ENCODE data around the gene TPCN1. TPM values are rescaled to one million over a fixed set of nuclear protein-coding genes. Genes with fewer than 3 reads are reported as not detected.

The TPCN1 gene
- total and polyA plus RNA-seq, 9 donors = 28.0 to 65.6 (median 47.6) TPM

- H3K4me3 ChIP-seq = no peak overlapping the region
- no peak for TF ChIP-seq POLR2A (IDR thresholded peaks at IDR 0.05)
- TF ChIP-seq CTCF (IDR thresholded peaks at IDR 0.05) = no peak
- TF ChIP-seq EP300 (IDR thresholded peaks at IDR 0.05) = no peak
- no peak for DNase-seq
- intact Hi-C loops (cut with DNase I) = no loop called here
- no peak overlapping the region for H3K27ac ChIP-seq
- no peaks in the 10 kb centered on the region for H3K9me3 ChIP-seq
- no peaks in the 10 kb centered on the region for H3K4me1 ChIP-seq (ENCODE audit: insufficient read depth)
- 86 to 93% (median 89%) methylated on average over 4 of the region's 4 CpGs for WGBS, 3 donors
- H3K27me3 ChIP-seq = no peaks in the 10 kb centered on the region
- H3K36me3 ChIP-seq = no peaks in the 10 kb centered on the region
These were observed 96.9 kb downstream of the TPCN1 start for GRCh38 chr12:113318046-113318656.

- Histone ChIP-seq H3K27me3 (no peaks in the 10 kb centered on the region), H3K4me3 (no peak overlapping the region), H3K9me3 (no peaks in the 10 kb centered on the region), H3K27ac (no peak overlapping the region), H3K36me3 (no peaks in the 10 kb centered on the region), H3K4me1 (ENCODE audit: insufficient read depth) (no peaks in the 10 kb centered on the region)
- no peak for DNase-seq
- WGBS, 3 donors = 88 to 93% (median 93%) methylated on average over 15 of the region's 15 CpGs
- TF ChIP-seq POLR2A (IDR thresholded peaks at IDR 0.05) (no peak), EP300 (IDR thresholded peaks at IDR 0.05) (no peak)
- intact Hi-C loops (cut with DNase I) = no loop called here
These were observed 97.8 kb downstream of the TPCN1 start for GRCh38 chr12:113318900-113319628.

- H3K27ac ChIP-seq = no peak overlapping the region
- H3K27me3 ChIP-seq = no peaks in the 10 kb centered on the region
- no peaks in the 10 kb centered on the region for H3K9me3 ChIP-seq
- intact Hi-C loops (cut with DNase I) = no loop called here
- H3K4me1 ChIP-seq (ENCODE audit: insufficient read depth) = no peaks in the 10 kb centered on the region
- H3K4me3 ChIP-seq = no peak overlapping the region
- DNase-seq = no peak
- H3K36me3 ChIP-seq = no peaks in the 10 kb centered on the region
- WGBS, 3 donors = 85 to 89% (median 86%) methylated on average over 12 of the region's 12 CpGs
- no peak for TF ChIP-seq POLR2A (IDR thresholded peaks at IDR 0.05)
- no peak for TF ChIP-seq EP300 (IDR thresholded peaks at IDR 0.05)
- TF ChIP-seq CTCF (IDR thresholded peaks at IDR 0.05) = no peak
These were observed 99.1 kb downstream of the TPCN1 start for GRCh38 chr12:113320401-113320800.

GRCh38 chr12:113322343-113322742, 101.1 kb downstream of the TPCN1 start:
- peaks cover 3% of the 10 kb centered on the region for H3K4me1 ChIP-seq (ENCODE audit: insufficient read depth)
- no peak for TF ChIP-seq EP300 (IDR thresholded peaks at IDR 0.05)
- TF ChIP-seq CTCF (IDR thresholded peaks at IDR 0.05) = no peak
- TF ChIP-seq POLR2A (IDR thresholded peaks at IDR 0.05) = no peak
- no peaks in the 10 kb centered on the region for H3K9me3 ChIP-seq
- no peak for DNase-seq
- no peak overlapping the region for H3K27ac ChIP-seq
- WGBS, 3 donors = 90 to 93% (median 92%) methylated on average over 2 of the region's 2 CpGs
- H3K27me3 ChIP-seq = no peaks in the 10 kb centered on the region
- intact Hi-C loops (cut with DNase I) = no loop called here
- no peak overlapping the region for H3K4me3 ChIP-seq
- no peaks in the 10 kb centered on the region for H3K36me3 ChIP-seq

GRCh38 chr12:113325916-113326315, 104.7 kb downstream of the TPCN1 start:
- intact Hi-C loops (cut with DNase I) = no loop called here
- peaks cover 6% of the 10 kb centered on the region for H3K4me1 ChIP-seq (ENCODE audit: insufficient read depth)
- DNase-seq = peak in 2 of 5 donors; percentile 52 to 62
- H3K27me3 ChIP-seq = no peaks in the 10 kb centered on the region
- no peak for TF ChIP-seq POLR2A (IDR thresholded peaks at IDR 0.05)
- no peak for TF ChIP-seq EP300 (IDR thresholded peaks at IDR 0.05)
- TF ChIP-seq CTCF (IDR thresholded peaks at IDR 0.05) = no peak
- no peaks in the 10 kb centered on the region for H3K36me3 ChIP-seq
- no peaks in the 10 kb centered on the region for H3K9me3 ChIP-seq
- WGBS, 3 donors = 8 to 14% (median 9%) methylated on average over 3 of the region's 3 CpGs
- no peak overlapping the region for H3K4me3 ChIP-seq
- H3K27ac ChIP-seq = peak overlapping the region in 1 of 2 donors; percentile 33

Data from ovary (tissue), 9 donors.